HEK293 (cell line): Measurements from ENCODE around the gene CCL2.

ENCODE experiments used
- CTCF ChIA-PET: fragments of 350-600 bp; formaldehyde crosslinking; extraction: SDS; loops from one replicate; lab custom pipeline; 2021; ENCODE audit warnings: antibody characterized with exemption; lab: Yijun Ruan, JAX
- POLR2A ChIA-PET: fragments of 300-600 bp; formaldehyde crosslinking; extraction: SDS; loops from one replicate; lab custom pipeline; 2020; ENCODE audit warnings: antibody characterized with exemption, inconsistent platforms; lab: Yijun Ruan, JAX
- H3K27ac ChIP-seq: fragments of 200-500 bp; sonication (Bioruptor generic); 2 replicates; pipeline ENCODE4 v1.5.1; 2014; ENCODE audit warnings: low read depth, low read length, control low read depth, inconsistent platforms; ENCODE audit errors: extremely low read depth
- H3K36me3 ChIP-seq, 2 experiments: fragments of 200-500 bp in 1 of 2; sonication (Bioruptor generic) in 1 of 2; 1 replicate in 1 of 2; 2 replicates in 1 of 2; pipeline ENCODE4 v1.5.1; 2014 to 2017; ENCODE audit warnings: inconsistent platforms in 2 of 2, low read length in 2 of 2; ENCODE audit not compliant: control insufficient read depth in 2 of 2, insufficient read depth in 1 of 2
- H3K4me1 ChIP-seq: fragments of 200-500 bp; sonication (Bioruptor generic); 2 replicates; pipeline ENCODE4 v1.5.1; 2014; ENCODE audit warnings: mild to moderate bottlenecking, low read length, inconsistent platforms; ENCODE audit not compliant: control insufficient read depth, insufficient read depth
- H3K4me3 ChIP-seq: 2 replicates; pipeline ENCODE4 v1.5.1; 2011; ENCODE audit warnings: low read depth, mild to moderate bottlenecking, control low read depth, low read length, moderate library complexity
- H3K9me3 ChIP-seq: fragments of 200-500 bp; sonication (Bioruptor generic); 2 replicates; pipeline ENCODE4 v1.5.1; 2014; ENCODE audit warnings: low read depth, low read length, inconsistent platforms; ENCODE audit not compliant: control insufficient read depth, insufficient read depth
- BCL11B ChIP-seq: fragments of 450-650 bp; formaldehyde crosslinking; IDR thresholded peaks from 2 replicates; pipeline ENCODE4 v1.5.1; 2016; ENCODE audit warnings: low read depth, missing biosample characterization, missing genetic modification characterization
- EGR2 ChIP-seq: fragments of 450-650 bp; formaldehyde crosslinking; IDR thresholded peaks from 2 replicates; pipeline ENCODE4 v1.5.1; 2016; ENCODE audit warnings: low read depth, missing biosample characterization, missing genetic modification characterization
- GFI1B ChIP-seq: fragments of 450-650 bp; formaldehyde crosslinking; IDR thresholded peaks from 2 replicates; pipeline ENCODE4 v1.5.1; 2016; ENCODE audit warnings: missing biosample characterization, missing genetic modification characterization
- HIC1 ChIP-seq: fragments of 450-650 bp; formaldehyde crosslinking; IDR thresholded peaks from 2 replicates; pipeline ENCODE4 v1.5.1; 2016; ENCODE audit warnings: missing biosample characterization, missing genetic modification characterization
- KLF1 ChIP-seq: fragments of 450-650 bp; formaldehyde crosslinking; IDR thresholded peaks from 2 replicates; pipeline ENCODE4 v1.5.1; 2016; ENCODE audit warnings: missing biosample characterization, missing genetic modification characterization
- MZF1 ChIP-seq: fragments of 450-650 bp; formaldehyde crosslinking; IDR thresholded peaks from 2 replicates; pipeline ENCODE4 v1.5.1; 2017; ENCODE audit warnings: missing biosample characterization, missing genetic modification characterization, borderline replicate concordance
- OSR2 ChIP-seq: fragments of 450-650 bp; formaldehyde crosslinking; IDR thresholded peaks from 2 replicates; pipeline ENCODE4 v1.5.1; 2016; ENCODE audit warnings: missing biosample characterization, missing genetic modification characterization
- PRDM4 ChIP-seq: fragments of 450-650 bp; formaldehyde crosslinking; IDR thresholded peaks from 2 replicates; pipeline ENCODE4 v1.5.1; 2017; ENCODE audit warnings: missing biosample characterization, missing genetic modification characterization
- SP3 ChIP-seq: fragments of 450-650 bp; formaldehyde crosslinking; IDR thresholded peaks from 2 replicates; pipeline ENCODE4 v1.5.1; 2016; ENCODE audit warnings: missing biosample characterization, missing genetic modification characterization
- TRIM28 ChIP-seq: IDR thresholded peaks from 2 replicates; pipeline ENCODE4 v1.6.1; 2011; ENCODE audit warnings: low read length, control low read depth, borderline replicate concordance
- ZBTB1 ChIP-seq: fragments of 450-650 bp; formaldehyde crosslinking; IDR thresholded peaks from 2 replicates; pipeline ENCODE4 v1.5.1; 2016; ENCODE audit warnings: missing biosample characterization, missing genetic modification characterization
- ZBTB17 ChIP-seq: fragments of 450-650 bp; formaldehyde crosslinking; IDR thresholded peaks from 2 replicates; pipeline ENCODE4 v1.5.1; 2016; ENCODE audit warnings: missing biosample characterization, missing genetic modification characterization
- ZBTB20 ChIP-seq: fragments of 450-650 bp; formaldehyde crosslinking; IDR thresholded peaks from 2 replicates; pipeline ENCODE4 v1.5.1; 2016; ENCODE audit warnings: missing biosample characterization, missing genetic modification characterization
- ZEB2 ChIP-seq: fragments of 450-650 bp; formaldehyde crosslinking; IDR thresholded peaks from 2 replicates; pipeline ENCODE4 v1.5.1; 2016; ENCODE audit warnings: missing biosample characterization, missing genetic modification characterization
- ZFP37 ChIP-seq: fragments of 450-650 bp; formaldehyde crosslinking; IDR thresholded peaks from 2 replicates; pipeline ENCODE4 v1.5.1; 2016; ENCODE audit warnings: missing biosample characterization, missing genetic modification characterization
- ZFP41 ChIP-seq: fragments of 450-650 bp; formaldehyde crosslinking; IDR thresholded peaks from 2 replicates; pipeline ENCODE4 v1.5.1; 2016; ENCODE audit warnings: missing biosample characterization, missing genetic modification characterization, borderline replicate concordance
- ZNF121 ChIP-seq: fragments of 450-650 bp; formaldehyde crosslinking; IDR thresholded peaks from 2 replicates; pipeline ENCODE4 v1.5.1; 2016; ENCODE audit warnings: missing biosample characterization, missing genetic modification characterization
- ZNF184 ChIP-seq: fragments of 450-650 bp; IDR thresholded peaks from 2 replicates; pipeline ENCODE4 v1.5.1; 2018; ENCODE audit warnings: missing biosample characterization, mild to moderate bottlenecking, missing genetic modification characterization
- ZNF202 ChIP-seq: fragments of 450-650 bp; formaldehyde crosslinking; IDR thresholded peaks from 2 replicates; pipeline ENCODE4 v1.5.1; 2016; ENCODE audit warnings: missing biosample characterization, missing genetic modification characterization, borderline replicate concordance
- ZNF214 ChIP-seq: fragments of 450-650 bp; formaldehyde crosslinking; IDR thresholded peaks from 2 replicates; pipeline ENCODE4 v1.5.1; 2017; ENCODE audit warnings: missing biosample characterization, mild to moderate bottlenecking, missing genetic modification characterization, borderline replicate concordance
- ZNF239 ChIP-seq: fragments of 450-650 bp; formaldehyde crosslinking; IDR thresholded peaks from 2 replicates; pipeline ENCODE4 v1.5.1; 2016; ENCODE audit warnings: missing biosample characterization, missing genetic modification characterization
- ZNF404 ChIP-seq: fragments of 450-650 bp; formaldehyde crosslinking; IDR thresholded peaks from 2 replicates; pipeline ENCODE4 v1.5.1; 2017; ENCODE audit warnings: missing biosample characterization, missing genetic modification characterization
- ZNF423 ChIP-seq: fragments of 450-650 bp; formaldehyde crosslinking; IDR thresholded peaks from 2 replicates; pipeline ENCODE4 v1.5.1; 2016; ENCODE audit warnings: missing biosample characterization, missing genetic modification characterization
- ZNF501 ChIP-seq: fragments of 450-650 bp; formaldehyde crosslinking; IDR thresholded peaks from 2 replicates; pipeline ENCODE4 v1.5.1; 2016; ENCODE audit warnings: missing biosample characterization, missing genetic modification characterization
- ZNF561 ChIP-seq: fragments of 450-650 bp; IDR thresholded peaks from 2 replicates; pipeline ENCODE4 v1.5.1; 2018; ENCODE audit warnings: missing biosample characterization, missing genetic modification characterization, borderline replicate concordance
- ZNF600 ChIP-seq: fragments of 450-650 bp; formaldehyde crosslinking; IDR thresholded peaks from 2 replicates; pipeline ENCODE4 v1.5.1; 2016; ENCODE audit warnings: missing biosample characterization, missing genetic modification characterization
- ZNF639 ChIP-seq: fragments of 450-650 bp; formaldehyde crosslinking; IDR thresholded peaks from 2 replicates; pipeline ENCODE4 v1.5.1; 2016; ENCODE audit warnings: missing biosample characterization, missing genetic modification characterization
- ZNF664 ChIP-seq: fragments of 450-650 bp; formaldehyde crosslinking; IDR thresholded peaks from 2 replicates; pipeline ENCODE4 v1.5.1; 2016; ENCODE audit warnings: missing biosample characterization, missing genetic modification characterization
- ZNF677 ChIP-seq: fragments of 450-650 bp; IDR thresholded peaks from 2 replicates; pipeline ENCODE4 v1.5.0; 2018; ENCODE audit warnings: missing biosample characterization, mild to moderate bottlenecking, missing genetic modification characterization, moderate library complexity
- ZNF704 ChIP-seq: fragments of 450-650 bp; formaldehyde crosslinking; IDR thresholded peaks from 2 replicates; pipeline ENCODE4 v1.5.1; 2016; ENCODE audit warnings: missing biosample characterization, missing genetic modification characterization
- ZNF707 ChIP-seq: fragments of 450-650 bp; formaldehyde crosslinking; IDR thresholded peaks from 2 replicates; pipeline ENCODE4 v1.5.1; 2016; ENCODE audit warnings: missing biosample characterization, missing genetic modification characterization

Gene CCL2

GRCh38 chr17:34275881-34276280, 20.8 kb downstream of the CCL2 start (continued):
- TF ChIP-seq ZFP37 (tag by site-specific recombination) (no peak), ZNF704 (tag by site-specific recombination) (no peak), MZF1 (tag by site-specific recombination) (no peak), TRIM28 (no peak), ZFP41 (tag by site-specific recombination) (no peak), SP3 (no peak), ZNF639 (tag by site-specific recombination) (no peak), ZBTB17 (no peak), BCL11B (tag by site-specific recombination) (no peak), ZNF239 (tag by site-specific recombination) (no peak), EGR2 (tag by site-specific recombination) (no peak), OSR2 (tag by site-specific recombination) (0 out of 2 replicates have a peak, but pooled peaks have one; percentile 12), ZEB2 (tag by site-specific recombination) (0 out of 2 replicates have a peak, but pooled peaks have one; percentile 24), ZNF561 (no peak), ZNF600 (tag by site-specific recombination) (no peak), ZNF202 (no peak), ZNF404 (no peak), ZBTB20 (tag by site-specific recombination) (no peak), ZNF214 (no peak), ZBTB1 (tag by site-specific recombination) (no peak), KLF1 (no peak), ZNF184 (tag by site-specific recombination) (0 out of 2 replicates have a peak, but pooled peaks have one; percentile 59), ZNF707 (tag by site-specific recombination) (no peak), ZNF664 (tag by site-specific recombination) (no peak), HIC1 (tag by site-specific recombination) (0 out of 2 replicates have a peak, but pooled peaks have one; percentile 30)

GRCh38 chr17:34276826-34277225, 21.7 kb downstream of the CCL2 start:
- no peaks in the 10 kb centered on the region for H3K9me3 ChIP-seq
- CTCF ChIA-PET, result interaction anchor here (0.6 to 3.8 kb wide), 4 partner anchors 28 to 84 kb away, joined by 3 to 22 read pairs (median 4); no protein-coding TSS in a partner anchor
- H3K4me3 ChIP-seq, result no peak overlapping the region
- POLR2A ChIA-PET, result no interaction called here
- no peaks in the 10 kb centered on the region for H3K36me3 ChIP-seq
- H3K4me1 ChIP-seq, result peaks cover 7% of the 10 kb centered on the region; the same call in 1 of the 2 replicates
- H3K27ac ChIP-seq, result no peak overlapping the region
- TF ChIP-seq GFI1B (tag by site-specific recombination) (no peak), ZNF121 (tag by site-specific recombination) (no peak), ZNF677 (tag by site-specific recombination) (no peak), PRDM4 (no peak), ZNF423 (tag by site-specific recombination) (no peak), ZNF501 (tag by site-specific recombination) (no peak)
